Vagina (tissue), 2 donors: Measurements from ENCODE around the gene DEPP1.

Experiments used
- CTCF ChIP-seq, 3 experiments: fragments of 450-650 bp in 2 of 3; fragments of 200-600 bp in 1 of 3; sonication (generic) in 1 of 3; IDR thresholded peaks; one replicate each; pipeline ENCODE4 v1.5.1; 2017 to 2019; ENCODE audit warnings: antibody characterized with exemption in 3 of 3, mild to moderate bottlenecking in 2 of 3, moderate library complexity in 2 of 3
- POLR2A ChIP-seq, 2 donors: fragments of 450-650 bp; IDR thresholded peaks; one replicate each; pipeline ENCODE4 v1.6.1; 2017; ENCODE audit warnings: antibody characterized with exemption in 2 of 2, mild to moderate bottlenecking in 2 of 2, moderate library complexity in 2 of 2
- POLR2AphosphoS5 ChIP-seq, 2 donors: sonication (generic); formaldehyde crosslinking; IDR thresholded peaks; one replicate each; pipeline ENCODE4 v1.9.0; 2017; ENCODE audit warnings: antibody characterized with exemption in 2 of 2, mild to moderate bottlenecking in 2 of 2, low read depth in 1 of 2; ENCODE audit not compliant: insufficient read depth in 1 of 2

DNA sequence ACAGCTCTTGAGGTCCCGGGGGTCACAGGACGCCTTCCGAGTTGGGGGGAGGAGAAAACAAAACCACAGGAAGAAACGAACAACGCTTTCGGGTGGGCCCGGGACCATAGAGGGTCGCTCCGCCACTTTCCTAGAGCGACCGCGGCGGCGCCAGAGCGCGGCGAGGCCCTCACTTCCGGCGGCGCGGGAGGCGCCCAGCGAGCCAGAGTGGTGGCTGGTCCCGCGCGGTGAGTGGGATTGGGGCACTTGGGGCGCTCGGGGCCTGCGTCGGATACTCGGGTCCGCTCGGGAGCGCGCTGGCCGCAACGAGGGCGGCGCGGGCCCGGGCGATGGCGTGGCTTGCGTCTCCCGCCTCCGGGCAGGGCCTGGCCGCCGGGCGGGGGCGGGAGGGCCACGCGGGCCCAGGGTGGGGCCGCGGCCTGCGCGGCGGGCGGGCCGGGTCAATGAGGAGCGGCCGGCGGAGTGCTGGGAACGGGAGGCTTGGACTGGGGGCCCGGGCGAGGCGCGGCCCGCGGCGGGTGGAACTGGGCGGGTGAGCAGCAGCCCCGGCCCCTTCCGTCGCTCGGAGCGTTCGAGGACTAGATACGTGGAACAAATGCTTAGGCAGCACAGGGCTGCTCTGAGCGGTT is 22.3 kb upstream of the DEPP1 start, which contains the start of gene ZNF22:
- TF ChIP-seq POLR2AphosphoS5 (IDR thresholded peaks at IDR 0.05; ENCODE audit: insufficient read depth in 1 of 2, low read depth in 1 of 2) = peak in 1 of 2 donors; percentile 71
- no peak for TF ChIP-seq CTCF (IDR thresholded peaks at IDR 0.05)
- TF ChIP-seq POLR2A (IDR thresholded peaks at IDR 0.05) = peak in 1 of 2 donors; percentile 58
